Stomach (tissue), 4 donors: ENCODE results near the gene LOXL1.

Experiments used
- CTCF ChIP-seq, 7 experiments: fragments of 450-650 bp in 4 of 7; fragments of 200-600 bp in 3 of 7; sonication (generic) in 3 of 7; IDR thresholded peaks; one replicate each; pipeline ENCODE4 v1.5.1; 2016 to 2019; ENCODE audit warnings: antibody characterized with exemption in 7 of 7, control low read depth in 2 of 7, mild to moderate bottlenecking in 1 of 7
- POLR2A ChIP-seq, 4 donors: fragments of 450-650 bp; IDR thresholded peaks; one replicate each; pipeline ENCODE4 v1.6.1; 2016; ENCODE audit warnings: antibody characterized with exemption in 4 of 4, control low read depth in 2 of 4, mild to moderate bottlenecking in 1 of 4, moderate library complexity in 1 of 4

- TF ChIP-seq CTCF (IDR thresholded peaks at IDR 0.05): no peak
- TF ChIP-seq POLR2A (IDR thresholded peaks at IDR 0.05): no peak
These were observed 68.8 kb downstream of the LOXL1 start for GRCh38 chr15:73994912-73995622.
